DMS 273 treated with DMSO at 0.1 percent for 48 hours (cell line): ENCODE measurements around the gene HEPHL1.
"Not testable (repeated sequence)": the region's sequence is repeated elsewhere in the genome, so short reads cannot be mapped to it uniquely, and the experiment has no call there.

Experiments used
- DNase-seq: peaks from one replicate; lab custom pipeline; 2025; lab: John Stamatoyannopoulos, UW

The HEPHL1 gene

GRCh38 chr11:94020777-94021481 lies at the start of gene HEPHL1:
Gene HEPHL1, plus strand, starts transcription at chr11:94021354. Its CDS starts 15 bp downstream, at chr11:94021369.
- no peak for DNase-seq

GRCh38 chr11:93972790-93973189 lies 48.4 kb upstream of the HEPHL1 start:
- no peak for DNase-seq

- not testable (repeated sequence) for DNase-seq
Observed at GRCh38 chr11:93973322-93974051, 47.7 kb upstream of the HEPHL1 start.

GRCh38 chr11:93974759-93975158 lies 46.4 kb upstream of the HEPHL1 start:
- DNase-seq: no peak

- DNase-seq: not testable (repeated sequence)
Observed at GRCh38 chr11:93976577-93977254, 44.4 kb upstream of the HEPHL1 start.

- no peak for DNase-seq
Observed at GRCh38 chr11:93983542-93984195, 37.5 kb upstream of the HEPHL1 start.

- DNase-seq: no peak
Observed at GRCh38 chr11:93984196-93984567, 37.0 kb upstream of the HEPHL1 start.

GRCh38 chr11:93984936-93985335 lies 36.2 kb upstream of the HEPHL1 start:
- no peak for DNase-seq

GRCh38 chr11:93986716-93987115 lies 34.4 kb upstream of the HEPHL1 start:
- DNase-seq: no peak

GRCh38 chr11:93988455-93988854 lies 32.7 kb upstream of the HEPHL1 start:
- no peak for DNase-seq

GRCh38 chr11:93988912-93989311 lies 32.2 kb upstream of the HEPHL1 start:
- no peak for DNase-seq

- DNase-seq: no peak
Observed at GRCh38 chr11:93993747-93994146, 27.4 kb upstream of the HEPHL1 start.

- no peak for DNase-seq
Observed at GRCh38 chr11:93997741-93998140, 23.4 kb upstream of the HEPHL1 start.

- DNase-seq: no peak
Observed at GRCh38 chr11:94000659-94001058, 20.5 kb upstream of the HEPHL1 start.

GRCh38 chr11:94002226-94002625 lies 18.9 kb upstream of the HEPHL1 start:
- DNase-seq: no peak

GRCh38 chr11:94007426-94007825 lies 13.7 kb upstream of the HEPHL1 start:
- no peak for DNase-seq

GRCh38 chr11:94007906-94008305 lies 13.2 kb upstream of the HEPHL1 start:
- DNase-seq: no peak

- no peak for DNase-seq
Observed at GRCh38 chr11:94010136-94010535, 11.0 kb upstream of the HEPHL1 start.

- no peak for DNase-seq
Observed at GRCh38 chr11:94011478-94011877, 9.7 kb upstream of the HEPHL1 start.

- no peak for DNase-seq
Observed at GRCh38 chr11:94017446-94017845, 3.7 kb upstream of the HEPHL1 start.

- no peak for DNase-seq
Observed at GRCh38 chr11:94018721-94019120, 2.4 kb upstream of the HEPHL1 start.

GRCh38 chr11:94023856-94024255 lies 2.7 kb downstream of the HEPHL1 start:
- DNase-seq: no peak

GRCh38 chr11:94024547-94024946 lies 3.4 kb downstream of the HEPHL1 start:
- DNase-seq: no peak
